Glutamatergic neuron (in vitro differentiated cells): ENCODE measurements around the gene CHIT1. TPM values are rescaled to one million over a fixed set of nuclear protein-coding genes. Genes with fewer than 3 reads are reported as not detected.
"Not testable (repeated sequence)": the region's sequence is repeated elsewhere in the genome, so short reads cannot be mapped to it uniquely, and the experiment has no call there.

Experiments used
- DNase-seq: peaks from one replicate; pipeline ENCODE4 v3.0.0; 2022
- H3K27ac Mint-ChIP-seq: one replicate; pipeline ENCODE4 v1.8.0; 2020; ENCODE audit warnings: mild to moderate bottlenecking, mixed read lengths, inconsistent platforms; ENCODE audit not compliant: unreplicated experiment
- H3K27me3 Mint-ChIP-seq: one replicate; pipeline ENCODE4 v1.8.0; 2020; ENCODE audit warnings: mild to moderate bottlenecking, moderate library complexity, mixed read lengths, inconsistent platforms; ENCODE audit not compliant: unreplicated experiment
- H3K36me3 Mint-ChIP-seq: one replicate; pipeline ENCODE4 v1.8.0; 2020; ENCODE audit warnings: mild to moderate bottlenecking, mixed read lengths, inconsistent platforms; ENCODE audit not compliant: unreplicated experiment
- H3K4me1 Mint-ChIP-seq: one replicate; pipeline ENCODE4 v1.8.0; 2020; ENCODE audit warnings: mild to moderate bottlenecking, low read depth, mixed read lengths, inconsistent platforms; ENCODE audit not compliant: unreplicated experiment
- H3K4me3 Mint-ChIP-seq: one replicate; pipeline ENCODE4 v1.8.0; 2020; ENCODE audit warnings: mild to moderate bottlenecking, mixed read lengths, inconsistent platforms; ENCODE audit not compliant: unreplicated experiment
- H3K9me3 Mint-ChIP-seq: one replicate; pipeline ENCODE4 v1.8.0; 2020; ENCODE audit warnings: mild to moderate bottlenecking, moderate library complexity, mixed read lengths, inconsistent platforms; ENCODE audit not compliant: unreplicated experiment
- total RNA-seq: library from RNA; stranded (reverse); fragmentation: NEBNext Ultra II Directional; extraction: Animal tissue kit (Norgen Biotek cat#: 25700); gene quantifications from one replicate; pipeline ENCODE4 v1.2.1, GENCODE V29; 2021; ENCODE audit not compliant: unreplicated experiment
- TF ChIP-seq, protein P1 (sequence below): fragments of 200-600 bp; sonication (generic); IDR thresholded peaks from one replicate; pipeline ENCODE4 v1.5.0; 2021; ENCODE audit not compliant: partially characterized antibody, unreplicated experiment

Gene CHIT1
- total RNA-seq, 1 donor from 2014 or later = 0.10 TPM

DNA sequence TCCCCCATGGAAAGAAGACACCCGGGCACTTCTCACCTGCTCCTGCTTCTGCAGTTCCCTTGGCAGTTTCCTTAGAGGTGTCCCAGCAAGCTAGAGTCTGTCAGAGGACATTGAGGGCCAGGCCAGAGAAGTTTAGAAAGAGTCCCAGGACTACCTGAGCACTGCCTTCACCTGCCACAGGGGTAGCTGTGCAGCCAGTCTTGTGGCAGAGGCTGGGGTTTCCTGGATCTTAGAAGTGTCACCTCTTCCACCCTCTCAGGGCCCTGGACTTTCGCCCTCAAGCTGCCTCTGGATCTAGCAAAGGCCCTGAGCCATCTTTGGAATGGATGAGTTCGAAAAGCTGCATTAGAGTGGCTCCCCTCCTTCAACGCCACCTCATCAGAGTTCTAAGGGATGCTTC is 41.0 kb upstream of the CHIT1 start:
- H3K4me1 Mint-ChIP-seq = peaks cover 27% of the 10 kb centered on the region
- no peak for DNase-seq
- no peak overlapping the region for H3K4me3 Mint-ChIP-seq
- TF ChIP-seq, protein P1, sequence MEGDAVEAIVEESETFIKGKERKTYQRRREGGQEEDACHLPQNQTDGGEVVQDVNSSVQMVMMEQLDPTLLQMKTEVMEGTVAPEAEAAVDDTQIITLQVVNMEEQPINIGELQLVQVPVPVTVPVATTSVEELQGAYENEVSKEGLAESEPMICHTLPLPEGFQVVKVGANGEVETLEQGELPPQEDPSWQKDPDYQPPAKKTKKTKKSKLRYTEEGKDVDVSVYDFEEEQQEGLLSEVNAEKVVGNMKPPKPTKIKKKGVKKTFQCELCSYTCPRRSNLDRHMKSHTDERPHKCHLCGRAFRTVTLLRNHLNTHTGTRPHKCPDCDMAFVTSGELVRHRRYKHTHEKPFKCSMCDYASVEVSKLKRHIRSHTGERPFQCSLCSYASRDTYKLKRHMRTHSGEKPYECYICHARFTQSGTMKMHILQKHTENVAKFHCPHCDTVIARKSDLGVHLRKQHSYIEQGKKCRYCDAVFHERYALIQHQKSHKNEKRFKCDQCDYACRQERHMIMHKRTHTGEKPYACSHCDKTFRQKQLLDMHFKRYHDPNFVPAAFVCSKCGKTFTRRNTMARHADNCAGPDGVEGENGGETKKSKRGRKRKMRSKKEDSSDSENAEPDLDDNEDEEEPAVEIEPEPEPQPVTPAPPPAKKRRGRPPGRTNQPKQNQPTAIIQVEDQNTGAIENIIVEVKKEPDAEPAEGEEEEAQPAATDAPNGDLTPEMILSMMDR = no peak
- H3K27me3 Mint-ChIP-seq = peaks cover 3% of the 10 kb centered on the region
- no peaks in the 10 kb centered on the region for H3K9me3 Mint-ChIP-seq
- H3K36me3 Mint-ChIP-seq = no peaks in the 10 kb centered on the region
- H3K27ac Mint-ChIP-seq = no peak overlapping the region

DNA sequence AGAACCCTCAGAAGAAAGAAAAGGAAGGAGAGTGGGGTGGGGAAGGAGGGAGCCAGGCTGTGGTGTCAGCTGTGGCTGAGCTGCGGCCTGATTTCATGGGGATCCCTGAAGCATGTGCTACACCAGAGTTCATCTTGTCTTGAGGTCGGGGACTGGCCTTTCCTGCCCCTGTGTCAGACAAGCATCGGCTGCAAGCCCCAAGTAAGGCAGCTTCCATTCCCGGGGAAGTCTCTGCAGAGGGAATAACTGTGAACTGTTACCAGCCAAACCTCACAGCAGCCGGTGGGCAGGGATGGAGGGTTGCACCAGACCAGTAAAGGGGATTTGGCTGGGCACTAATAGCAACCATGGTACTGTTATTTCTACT is 40.2 kb upstream of the CHIT1 start:
- Mint-ChIP-seq H3K9me3 (no peaks in the 10 kb centered on the region), H3K4me1 (peaks cover 20% of the 10 kb centered on the region), H3K4me3 (no peak overlapping the region), H3K27me3 (peaks cover 3% of the 10 kb centered on the region), H3K36me3 (no peaks in the 10 kb centered on the region), H3K27ac (no peak overlapping the region)
- no peak for DNase-seq
- TF ChIP-seq, protein P1 = no peak

DNA sequence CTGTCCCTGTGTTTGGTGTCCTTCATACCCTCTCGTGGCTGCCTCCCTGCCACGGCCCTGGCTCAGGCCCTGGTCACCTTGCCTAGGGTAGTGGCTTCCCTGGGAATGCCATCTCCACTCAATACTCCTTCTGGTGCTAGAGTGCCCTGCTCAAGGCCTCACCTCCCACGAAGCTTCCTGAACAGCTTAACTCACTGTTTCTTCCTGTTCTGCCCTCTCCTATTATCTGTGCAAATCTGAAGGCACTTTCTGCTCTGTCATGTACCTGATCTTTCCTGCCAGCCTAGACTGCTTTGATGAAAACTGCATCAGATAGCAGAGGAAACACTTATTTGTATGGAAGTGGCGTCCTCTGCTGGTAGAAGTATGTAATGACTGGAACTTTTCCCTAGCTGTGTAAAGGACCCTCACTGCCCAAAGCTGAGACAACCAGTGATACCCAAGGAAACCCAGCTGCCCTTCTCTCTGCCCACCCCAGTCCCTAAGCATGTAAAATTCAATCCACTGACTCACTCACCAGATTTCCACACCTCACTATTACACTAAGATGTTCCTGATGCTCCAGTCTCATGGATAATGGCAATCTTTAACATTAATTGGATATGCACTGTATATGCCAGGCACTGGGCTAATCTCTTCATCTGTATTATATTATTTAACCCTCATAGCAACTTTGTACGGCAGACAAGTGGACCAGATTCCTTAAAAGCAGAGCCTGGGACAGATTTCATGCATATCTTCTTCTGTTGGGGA is 39.6 kb upstream of the CHIT1 start:
- peaks cover 3% of the 10 kb centered on the region for H3K27me3 Mint-ChIP-seq
- no peak overlapping the region for H3K27ac Mint-ChIP-seq
- no peak overlapping the region for H3K4me3 Mint-ChIP-seq
- H3K36me3 Mint-ChIP-seq = no peaks in the 10 kb centered on the region
- peaks cover 17% of the 10 kb centered on the region for H3K4me1 Mint-ChIP-seq
- DNase-seq = no peak
- TF ChIP-seq, protein P1 = peak; percentile 98
- H3K9me3 Mint-ChIP-seq = no peaks in the 10 kb centered on the region

DNA sequence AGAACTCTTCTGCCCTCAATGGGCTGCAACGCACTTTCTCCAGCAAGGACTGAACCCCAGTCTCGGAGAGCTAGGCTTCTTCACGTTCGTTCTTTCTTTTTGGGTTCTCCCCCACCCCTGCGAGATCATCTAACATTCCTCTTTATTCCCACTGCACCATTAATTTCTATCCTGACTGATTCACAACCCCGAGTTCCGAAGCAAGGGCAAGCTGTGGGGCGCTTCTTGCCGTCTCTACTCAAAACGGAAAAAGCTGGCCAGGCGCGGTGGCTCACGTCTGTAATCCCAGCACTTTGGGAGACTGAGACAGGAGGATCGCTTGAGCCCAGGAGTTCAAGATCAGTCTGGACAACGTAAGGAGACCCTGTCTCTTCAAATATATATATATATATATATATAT is 38.4 kb upstream of the CHIT1 start:
- H3K36me3 Mint-ChIP-seq = no peaks in the 10 kb centered on the region

DNA sequence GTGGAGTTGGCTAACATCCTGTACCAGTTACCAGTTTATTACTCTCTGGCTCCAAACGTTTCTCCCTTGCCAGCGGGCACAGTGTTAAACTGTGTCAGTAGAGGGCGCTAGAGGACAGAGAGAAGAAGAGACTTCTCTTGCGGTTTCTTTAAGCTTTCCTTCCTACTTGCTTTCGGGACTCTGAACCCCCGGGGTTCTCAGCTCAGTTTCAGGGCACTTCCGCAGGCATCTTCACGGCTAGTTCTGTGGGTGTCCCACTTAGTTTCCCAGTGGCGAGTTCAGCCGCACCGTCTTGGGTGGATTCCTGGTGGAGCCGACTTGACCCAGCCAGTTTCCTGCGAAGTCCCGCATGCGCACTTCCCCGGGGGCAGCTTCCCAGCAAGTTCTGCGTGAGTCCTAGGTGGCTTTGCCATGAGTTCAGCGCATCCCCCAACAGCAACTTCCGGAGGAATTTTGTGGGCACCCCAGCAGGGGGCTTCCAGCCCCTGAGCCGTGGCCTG is 37.9 kb upstream of the CHIT1 start:
- TF ChIP-seq, protein P1 = peak; percentile 90
- Mint-ChIP-seq H3K4me1 (peaks cover 13% of the 10 kb centered on the region), H3K36me3 (no peaks in the 10 kb centered on the region), H3K4me3 (peak overlapping the region; percentile 73), H3K27ac (peak overlapping the region; percentile 75), H3K27me3 (peaks cover 3% of the 10 kb centered on the region), H3K9me3 (no peaks in the 10 kb centered on the region)
- peak; percentile 84 for DNase-seq

More for the DNA sequence above, 38.4 kb upstream of the CHIT1 start:
- H3K4me3 Mint-ChIP-seq = peak overlapping the region; percentile 73
- H3K27ac Mint-ChIP-seq = peak overlapping the region; percentile 24
- no peak for DNase-seq
- TF ChIP-seq, protein P1 = no peak
- H3K4me1 Mint-ChIP-seq = peaks cover 13% of the 10 kb centered on the region
- H3K27me3 Mint-ChIP-seq = peaks cover 3% of the 10 kb centered on the region
- no peaks in the 10 kb centered on the region for H3K9me3 Mint-ChIP-seq

DNA sequence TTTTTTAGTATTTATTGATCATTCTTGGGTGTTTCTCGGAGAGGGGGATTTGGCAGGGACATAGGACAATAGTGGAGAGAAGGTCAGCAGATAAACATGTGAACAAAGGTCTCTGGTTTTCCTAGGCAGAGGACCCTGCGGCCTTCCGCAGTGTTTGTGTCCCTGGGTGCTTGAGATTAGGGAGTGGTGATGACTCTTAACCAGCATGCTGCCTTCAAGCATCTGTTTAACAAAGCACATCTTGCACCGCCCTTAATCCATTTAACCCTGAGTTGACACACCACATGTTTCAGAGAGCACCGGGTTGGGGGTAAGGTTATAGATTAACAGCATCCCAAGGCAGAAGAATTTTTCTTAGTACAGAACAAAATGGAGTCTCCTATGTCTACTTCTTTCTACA is 36.7 kb upstream of the CHIT1 start:
- Mint-ChIP-seq H3K27ac (peak overlapping the region; percentile 82), H3K4me1 (peaks cover 13% of the 10 kb centered on the region)
- H3K9me3 Mint-ChIP-seq, H3K36me3 Mint-ChIP-seq, DNase-seq, H3K27me3 Mint-ChIP-seq, H3K4me3 Mint-ChIP-seq: not testable (repeated sequence)
